Measurements from ENCODE around the gene JARID2. TPM values are rescaled to one million over a fixed set of nuclear protein-coding genes. Genes with fewer than 3 reads are reported as not detected.

The JARID2 gene
- total RNA-seq, 1 experiment from 2014 or later: 23.6 TPM

DNA sequence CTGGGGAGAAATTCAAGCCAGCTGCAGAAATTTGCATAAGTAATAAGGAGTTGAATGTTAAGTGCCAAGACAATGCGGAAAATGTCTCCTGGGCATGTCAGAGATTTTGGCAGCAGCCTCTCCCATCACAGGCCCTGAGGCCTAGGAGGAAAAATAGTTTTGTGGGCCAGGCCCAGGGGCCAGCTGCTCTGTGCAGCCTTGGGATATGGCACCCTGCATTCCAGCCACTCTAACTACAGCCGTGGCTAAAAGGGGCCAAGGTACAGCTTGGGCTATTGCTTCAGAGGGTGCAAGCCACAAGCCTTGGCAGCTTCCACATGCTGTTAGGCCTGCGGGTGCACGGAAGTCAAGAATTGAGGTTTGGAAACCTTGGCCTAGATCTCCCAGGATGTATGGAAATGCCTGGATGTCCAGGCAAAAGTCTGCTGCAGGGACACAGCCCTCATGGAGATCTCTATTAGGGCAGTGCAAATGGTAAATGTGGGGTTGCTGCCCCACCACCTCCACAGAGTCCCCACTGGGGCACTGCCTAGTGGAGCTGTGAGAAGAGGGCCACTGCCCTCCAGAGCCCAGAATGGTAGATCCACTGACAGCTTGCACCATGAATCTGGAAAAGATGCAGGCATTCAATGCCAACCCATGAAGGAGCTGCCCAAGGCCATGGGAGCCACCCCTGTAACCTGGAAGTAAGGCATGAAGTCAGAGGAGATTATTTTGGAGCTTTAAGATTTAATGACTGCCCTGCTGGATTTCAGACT, 290.5 kb downstream of the JARID2 start:
- Histone ChIP-seq H3K9me2 (ENCODE audit: insufficient read depth) (no peaks in the 10 kb centered on the region), H3K4me3 (replicated peaks in 1 of 2; ENCODE audit: low read depth in 1 of 2, low read length in 2 of 2) (no peak overlapping the region), H3K27me3 (ENCODE audit: insufficient read depth, low read length) (no peaks in the 10 kb centered on the region), H4K20me1 (ENCODE audit: insufficient read depth) (no peaks in the 10 kb centered on the region), H3K4me1 (ENCODE audit: control insufficient read depth in 1 of 2, insufficient read depth in 2 of 2, low read length in 2 of 2) (no peaks in the 10 kb centered on the region), H2AFZ (ENCODE audit: low read depth, low read length, poor library complexity, severe bottlenecking) (no peak overlapping the region), H3K79me2 (ENCODE audit: insufficient read depth, low read length) (no peaks in the 10 kb centered on the region), H3K9me3 (ENCODE audit: control insufficient read depth in 1 of 2, insufficient read depth in 1 of 2, low read depth in 1 of 2, low read length in 2 of 2) (no peaks in the 10 kb centered on the region), H3K36me3 (ENCODE audit: control insufficient read depth in 1 of 2, insufficient read depth in 2 of 2, low read length in 2 of 2) (no peaks in the 10 kb centered on the region), H3K27ac (ENCODE audit: low read depth, low read length) (no peak overlapping the region), H3K9ac (ENCODE audit: low read length) (no peak overlapping the region), H3K4me2 (ENCODE audit: low read length) (no peak overlapping the region)
- ChIA-PET POLR2A (no interaction called here), CTCF (no interaction called here), RAD21 (ENCODE audit: low non-redundant PET in 1 of 2, low total read pairs in 2 of 2, uncharacterized antibody in 2 of 2, unreplicated experiment in 2 of 2) (no interaction called here)
- ATAC-seq (no peak), DNase-seq (ENCODE audit: low read depth, low spot score) (no peak)
- TF ChIP-seq, protein P1, sequence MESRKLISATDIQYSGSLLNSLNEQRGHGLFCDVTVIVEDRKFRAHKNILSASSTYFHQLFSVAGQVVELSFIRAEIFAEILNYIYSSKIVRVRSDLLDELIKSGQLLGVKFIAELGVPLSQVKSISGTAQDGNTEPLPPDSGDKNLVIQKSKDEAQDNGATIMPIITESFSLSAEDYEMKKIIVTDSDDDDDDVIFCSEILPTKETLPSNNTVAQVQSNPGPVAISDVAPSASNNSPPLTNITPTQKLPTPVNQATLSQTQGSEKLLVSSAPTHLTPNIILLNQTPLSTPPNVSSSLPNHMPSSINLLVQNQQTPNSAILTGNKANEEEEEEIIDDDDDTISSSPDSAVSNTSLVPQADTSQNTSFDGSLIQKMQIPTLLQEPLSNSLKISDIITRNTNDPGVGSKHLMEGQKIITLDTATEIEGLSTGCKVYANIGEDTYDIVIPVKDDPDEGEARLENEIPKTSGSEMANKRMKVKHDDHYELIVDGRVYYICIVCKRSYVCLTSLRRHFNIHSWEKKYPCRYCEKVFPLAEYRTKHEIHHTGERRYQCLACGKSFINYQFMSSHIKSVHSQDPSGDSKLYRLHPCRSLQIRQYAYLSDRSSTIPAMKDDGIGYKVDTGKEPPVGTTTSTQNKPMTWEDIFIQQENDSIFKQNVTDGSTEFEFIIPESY (IDR thresholded peaks at IDR 0.05; ENCODE audit: extremely low read depth, insufficient replicate concordance, low read length): no peak
- TF ChIP-seq, protein P2, sequence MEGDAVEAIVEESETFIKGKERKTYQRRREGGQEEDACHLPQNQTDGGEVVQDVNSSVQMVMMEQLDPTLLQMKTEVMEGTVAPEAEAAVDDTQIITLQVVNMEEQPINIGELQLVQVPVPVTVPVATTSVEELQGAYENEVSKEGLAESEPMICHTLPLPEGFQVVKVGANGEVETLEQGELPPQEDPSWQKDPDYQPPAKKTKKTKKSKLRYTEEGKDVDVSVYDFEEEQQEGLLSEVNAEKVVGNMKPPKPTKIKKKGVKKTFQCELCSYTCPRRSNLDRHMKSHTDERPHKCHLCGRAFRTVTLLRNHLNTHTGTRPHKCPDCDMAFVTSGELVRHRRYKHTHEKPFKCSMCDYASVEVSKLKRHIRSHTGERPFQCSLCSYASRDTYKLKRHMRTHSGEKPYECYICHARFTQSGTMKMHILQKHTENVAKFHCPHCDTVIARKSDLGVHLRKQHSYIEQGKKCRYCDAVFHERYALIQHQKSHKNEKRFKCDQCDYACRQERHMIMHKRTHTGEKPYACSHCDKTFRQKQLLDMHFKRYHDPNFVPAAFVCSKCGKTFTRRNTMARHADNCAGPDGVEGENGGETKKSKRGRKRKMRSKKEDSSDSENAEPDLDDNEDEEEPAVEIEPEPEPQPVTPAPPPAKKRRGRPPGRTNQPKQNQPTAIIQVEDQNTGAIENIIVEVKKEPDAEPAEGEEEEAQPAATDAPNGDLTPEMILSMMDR (IDR thresholded peaks at IDR 0.05 in 2 of 3, conservative IDR thresholded peaks at IDR 0.05 in 1 of 3; ENCODE audit: borderline replicate concordance in 1 of 3, insufficient read depth in 1 of 3, low read depth in 2 of 3, low read length in 2 of 3): no peak
- TF ChIP-seq EGR1 (IDR thresholded peaks at IDR 0.05; ENCODE audit: low read depth) (no peak), ELF1 (IDR thresholded peaks at IDR 0.05; ENCODE audit: borderline replicate concordance, low read depth) (no peak), RAD21 (IDR thresholded peaks at IDR 0.05; ENCODE audit: low read depth) (no peak), CBX3 (IDR thresholded peaks at IDR 0.05; ENCODE audit: low read depth) (no peak), EZH2phosphoT487 (IDR thresholded peaks at IDR 0.05; ENCODE audit: borderline replicate concordance) (no peak), ZNF274 (IDR thresholded peaks at IDR 0.05; ENCODE audit: low read depth, low read length) (no peak), SIN3A (IDR thresholded peaks at IDR 0.05; ENCODE audit: low read depth) (no peak), POLR2A (IDR thresholded peaks at IDR 0.05; ENCODE audit: borderline replicate concordance, extremely low read depth, insufficient read depth, insufficient read length) (no peak), SRF (IDR thresholded peaks at IDR 0.05; ENCODE audit: low read depth) (no peak), SP1 (IDR thresholded peaks at IDR 0.05; ENCODE audit: low read depth) (no peak), EZH2 (IDR thresholded peaks at IDR 0.05) (no peak), ZFX (IDR thresholded peaks at IDR 0.05) (no peak), TCF7L2 (IDR thresholded peaks at IDR 0.05; ENCODE audit: borderline replicate concordance, extremely low read depth, insufficient read depth, insufficient read length) (no peak)
- TF ChIP-seq, protein P3, sequence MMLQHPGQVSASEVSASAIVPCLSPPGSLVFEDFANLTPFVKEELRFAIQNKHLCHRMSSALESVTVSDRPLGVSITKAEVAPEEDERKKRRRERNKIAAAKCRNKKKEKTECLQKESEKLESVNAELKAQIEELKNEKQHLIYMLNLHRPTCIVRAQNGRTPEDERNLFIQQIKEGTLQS (IDR thresholded peaks at IDR 0.05): no peak
- TF ChIP-seq, protein P4, sequence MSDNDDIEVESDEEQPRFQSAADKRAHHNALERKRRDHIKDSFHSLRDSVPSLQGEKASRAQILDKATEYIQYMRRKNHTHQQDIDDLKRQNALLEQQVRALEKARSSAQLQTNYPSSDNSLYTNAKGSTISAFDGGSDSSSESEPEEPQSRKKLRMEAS (IDR thresholded peaks at IDR 0.05): no peak
- TF ChIP-seq, protein P5, sequence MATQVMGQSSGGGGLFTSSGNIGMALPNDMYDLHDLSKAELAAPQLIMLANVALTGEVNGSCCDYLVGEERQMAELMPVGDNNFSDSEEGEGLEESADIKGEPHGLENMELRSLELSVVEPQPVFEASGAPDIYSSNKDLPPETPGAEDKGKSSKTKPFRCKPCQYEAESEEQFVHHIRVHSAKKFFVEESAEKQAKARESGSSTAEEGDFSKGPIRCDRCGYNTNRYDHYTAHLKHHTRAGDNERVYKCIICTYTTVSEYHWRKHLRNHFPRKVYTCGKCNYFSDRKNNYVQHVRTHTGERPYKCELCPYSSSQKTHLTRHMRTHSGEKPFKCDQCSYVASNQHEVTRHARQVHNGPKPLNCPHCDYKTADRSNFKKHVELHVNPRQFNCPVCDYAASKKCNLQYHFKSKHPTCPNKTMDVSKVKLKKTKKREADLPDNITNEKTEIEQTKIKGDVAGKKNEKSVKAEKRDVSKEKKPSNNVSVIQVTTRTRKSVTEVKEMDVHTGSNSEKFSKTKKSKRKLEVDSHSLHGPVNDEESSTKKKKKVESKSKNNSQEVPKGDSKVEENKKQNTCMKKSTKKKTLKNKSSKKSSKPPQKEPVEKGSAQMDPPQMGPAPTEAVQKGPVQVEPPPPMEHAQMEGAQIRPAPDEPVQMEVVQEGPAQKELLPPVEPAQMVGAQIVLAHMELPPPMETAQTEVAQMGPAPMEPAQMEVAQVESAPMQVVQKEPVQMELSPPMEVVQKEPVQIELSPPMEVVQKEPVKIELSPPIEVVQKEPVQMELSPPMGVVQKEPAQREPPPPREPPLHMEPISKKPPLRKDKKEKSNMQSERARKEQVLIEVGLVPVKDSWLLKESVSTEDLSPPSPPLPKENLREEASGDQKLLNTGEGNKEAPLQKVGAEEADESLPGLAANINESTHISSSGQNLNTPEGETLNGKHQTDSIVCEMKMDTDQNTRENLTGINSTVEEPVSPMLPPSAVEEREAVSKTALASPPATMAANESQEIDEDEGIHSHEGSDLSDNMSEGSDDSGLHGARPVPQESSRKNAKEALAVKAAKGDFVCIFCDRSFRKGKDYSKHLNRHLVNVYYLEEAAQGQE (IDR thresholded peaks at IDR 0.05; ENCODE audit: low read depth): no peak
- no TSS peak for BruUV-seq (replicated peaks)
- intact Hi-C loops (cut with micrococcal nuclease): no loop called here
